Kidney (tissue), 14 donors: Measurements from ENCODE around the gene FGFR3. TPM values are rescaled to one million over a fixed set of nuclear protein-coding genes. Genes with fewer than 3 reads are reported as not detected.

ENCODE experiments used
- DNase-seq, 5 donors: peaks; one replicate each; pipeline ENCODE4 v3.0.0-alpha.2; 2013 to 2020
- FAIRE-seq: peaks from 2 replicates; lab custom pipeline; 2012; peaks lifted over from hg19 to GRCh38; lab: Jason Lieb, UNC
- H3K27ac ChIP-seq, 2 donors: one replicate each; pipeline ENCODE4 v1.7.0; 2013; ENCODE audit warnings: low read depth in 2 of 2, low read length in 2 of 2, inconsistent platforms in 1 of 2
- H3K27me3 ChIP-seq: one replicate; pipeline ENCODE4 v1.7.1; 2013; ENCODE audit warnings: low read length, inconsistent platforms; ENCODE audit not compliant: control insufficient read depth, insufficient read depth
- H3K36me3 ChIP-seq, 3 donors: one replicate each; pipeline versions ENCODE4 v1.7.0 to v1.7.1; 2013; ENCODE audit warnings: low read length in 3 of 3, control low read depth in 1 of 3, inconsistent platforms in 1 of 3; ENCODE audit not compliant: insufficient read depth in 3 of 3, control insufficient read depth in 2 of 3
- H3K4me1 ChIP-seq, 3 donors: one replicate each; pipeline versions ENCODE4 v1.7.0 to v1.7.1; 2013; ENCODE audit warnings: low read length in 3 of 3, inconsistent platforms in 1 of 3, low read depth in 1 of 3; ENCODE audit not compliant: control insufficient read depth in 2 of 3, insufficient read depth in 2 of 3
- H3K4me3 ChIP-seq, 3 donors: one replicate each; pipeline versions ENCODE4 v1.7.0 to v1.8.1; 2013; ENCODE audit warnings: low read length in 3 of 3, control low read depth in 1 of 3, inconsistent platforms in 1 of 3
- H3K9ac ChIP-seq, 3 donors: one replicate each; pipeline versions ENCODE4 v1.7.0 to v1.7.1; 2013; ENCODE audit warnings: low read length in 3 of 3, control low read depth in 1 of 3, inconsistent platforms in 1 of 3
- H3K9me3 ChIP-seq, 3 donors: one replicate each; pipeline versions ENCODE4 v1.7.0 to v1.7.1; 2013; ENCODE audit warnings: low read length in 3 of 3, control low read depth in 1 of 3, inconsistent platforms in 1 of 3; ENCODE audit not compliant: control insufficient read depth in 2 of 3, insufficient read depth in 1 of 3
- intact Hi-C: fragments of 100-400 bp; cut with DNase I; formaldehyde crosslinking; loops from one replicate; pipeline ENCODE4 v1.11.1; 2022
- polyA plus RNA-seq: library from polyadenylated mRNA; stranded (reverse); fragments of 350-450 nt; fragmentation: Illumina TruSeq; extraction: RNeasy Lipid Tissue Mini Kit (QIAGEN cat#74804); gene quantifications from one replicate; pipeline ENCODE4 v1.2.3, GENCODE V29; 2014; ENCODE audit warnings: low read depth, low replicate concordance; ENCODE audit not compliant: insufficient read depth
- total RNA-seq: library from RNA; stranded (reverse); fragmentation: NEBNext Ultra II Directional; extraction: Animal tissue kit (Norgen Biotek cat#: 25700); gene quantifications from one replicate; pipeline ENCODE4 v1.2.1, GENCODE V29; 2021
- TF ChIP-seq, protein P1 (sequence below): IDR thresholded peaks from 3 replicates; pipeline ENCODE4 v1.5.1; 2012; ENCODE audit warnings: mild to moderate bottlenecking, moderate library complexity, borderline replicate concordance; ENCODE audit not compliant: insufficient read depth; ENCODE audit errors: extremely low read depth
- donor health status: control.
- donor health status: control.
- donor health status: control.
- donor health status: control.
- donor health status: control.
- donor health status: DM: yes; HTN: yes; CAD: no.
- donor health status: Normal renal cell carcinoma (clear cell type).

Gene FGFR3
- total and polyA plus RNA-seq, 2 donors from 2014 or later = 25.5 to 28.5 TPM

DNA sequence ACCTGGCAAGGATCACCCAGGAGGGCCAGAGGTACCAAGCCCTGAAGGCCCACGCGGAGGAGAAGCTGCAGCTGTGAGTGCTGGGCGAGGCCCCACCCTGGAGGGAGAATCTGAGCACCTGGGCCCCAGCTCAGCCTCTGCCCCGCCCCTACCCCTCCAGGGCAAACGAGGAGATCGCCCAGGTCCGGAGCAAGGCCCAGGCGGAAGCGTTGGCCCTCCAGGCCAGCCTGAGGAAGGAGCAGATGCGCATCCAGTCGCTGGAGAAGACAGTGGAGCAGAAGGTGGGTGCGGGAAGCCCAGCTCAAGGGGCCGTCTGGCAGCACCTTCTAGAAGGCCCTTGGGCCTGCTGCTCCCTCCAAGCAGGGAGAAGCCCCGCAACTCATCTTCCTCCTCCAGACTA is 48.5 kb upstream of the FGFR3 start:
- no peak for DNase-seq
- no peak for FAIRE-seq
- TF ChIP-seq, protein P1, sequence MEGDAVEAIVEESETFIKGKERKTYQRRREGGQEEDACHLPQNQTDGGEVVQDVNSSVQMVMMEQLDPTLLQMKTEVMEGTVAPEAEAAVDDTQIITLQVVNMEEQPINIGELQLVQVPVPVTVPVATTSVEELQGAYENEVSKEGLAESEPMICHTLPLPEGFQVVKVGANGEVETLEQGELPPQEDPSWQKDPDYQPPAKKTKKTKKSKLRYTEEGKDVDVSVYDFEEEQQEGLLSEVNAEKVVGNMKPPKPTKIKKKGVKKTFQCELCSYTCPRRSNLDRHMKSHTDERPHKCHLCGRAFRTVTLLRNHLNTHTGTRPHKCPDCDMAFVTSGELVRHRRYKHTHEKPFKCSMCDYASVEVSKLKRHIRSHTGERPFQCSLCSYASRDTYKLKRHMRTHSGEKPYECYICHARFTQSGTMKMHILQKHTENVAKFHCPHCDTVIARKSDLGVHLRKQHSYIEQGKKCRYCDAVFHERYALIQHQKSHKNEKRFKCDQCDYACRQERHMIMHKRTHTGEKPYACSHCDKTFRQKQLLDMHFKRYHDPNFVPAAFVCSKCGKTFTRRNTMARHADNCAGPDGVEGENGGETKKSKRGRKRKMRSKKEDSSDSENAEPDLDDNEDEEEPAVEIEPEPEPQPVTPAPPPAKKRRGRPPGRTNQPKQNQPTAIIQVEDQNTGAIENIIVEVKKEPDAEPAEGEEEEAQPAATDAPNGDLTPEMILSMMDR = no peak
- Histone ChIP-seq H3K36me3 (no peaks in the 10 kb centered on the region), H3K9me3 (no peaks in the 10 kb centered on the region), H3K27ac (no peak overlapping the region), H3K9ac (no peak overlapping the region), H3K4me3 (no peak overlapping the region), H3K27me3 (no peaks in the 10 kb centered on the region), H3K4me1 (peaks cover 0 to 3% (median 0%) of the 10 kb centered on the region in 3 donors)
- intact Hi-C loops = no loop called here

GRCh38 chr4:1745165-1745564 is 47.9 kb upstream of the FGFR3 start:
- peaks cover 0 to 3% (median 0%) of the 10 kb centered on the region in 3 donors for H3K4me1 ChIP-seq
- TF ChIP-seq, protein P1 = no peak
- DNase-seq (no peak), FAIRE-seq (no peak)
- no peaks in the 10 kb centered on the region for H3K9me3 ChIP-seq
- H3K27ac ChIP-seq = no peak overlapping the region
- H3K9ac ChIP-seq = no peak overlapping the region
- H3K27me3 ChIP-seq = no peaks in the 10 kb centered on the region
- intact Hi-C loops = loop anchor here (5.0 kb wide), 1 partner anchor 147 kb away; no protein-coding TSS in a partner anchor
- H3K4me3 ChIP-seq = no peak overlapping the region
- H3K36me3 ChIP-seq = no peaks in the 10 kb centered on the region

GRCh38 chr4:1745697-1746096 is 47.4 kb upstream of the FGFR3 start:
- intact Hi-C loops = loop anchor here (5.0 kb wide), 1 partner anchor 147 kb away; no protein-coding TSS in a partner anchor
- FAIRE-seq = no peak
- no peak overlapping the region for H3K4me3 ChIP-seq

More at GRCh38 chr4:1745697-1746096, 47.4 kb upstream of the FGFR3 start:
- Histone ChIP-seq H3K27me3 (no peaks in the 10 kb centered on the region), H3K9ac (no peak overlapping the region), H3K27ac (no peak overlapping the region), H3K36me3 (no peaks in the 10 kb centered on the region), H3K9me3 (no peaks in the 10 kb centered on the region), H3K4me1 (peaks cover 0 to 3% (median 0%) of the 10 kb centered on the region in 3 donors)
- no peak for DNase-seq
- TF ChIP-seq, protein P1 = no peak
